SK-N-SH (cell line): ENCODE data around the gene DUSP10. TPM values are rescaled to one million over a fixed set of nuclear protein-coding genes. Genes with fewer than 3 reads are reported as not detected.

Source experiments
- CTCF ChIA-PET: fragments of 300-600, 350-600 bp; formaldehyde crosslinking; extraction: SDS; loops from one replicate; lab custom pipeline; 2021; lab: Yijun Ruan, JAX
- POLR2A ChIA-PET: fragments of 350-600 bp; sonication (Branson Sonifier 250); formaldehyde crosslinking; extraction: SDS; loops from one replicate; lab custom pipeline; 2020; ENCODE audit warnings: antibody characterized with exemption, inconsistent platforms; lab: Yijun Ruan, JAX
- DNase-seq: peaks from one replicate; pipeline ENCODE4 v3.0.0; 2012
- H2AFZ ChIP-seq: fragments of 200-600 bp; sonication (generic); 2 replicates; pipeline ENCODE4 v1.8.1; 2016; ENCODE audit warnings: antibody characterized with exemption, mild to moderate bottlenecking, low read depth
- H3F3A ChIP-seq: fragments of 200-600 bp; sonication (generic); replicated peaks from 2 replicates; pipeline ENCODE3; 2016; ENCODE audit warnings: antibody characterized with exemption, mild to moderate bottlenecking; ENCODE audit not compliant: insufficient read depth
- H3K27ac ChIP-seq, 2 experiments: fragments of 200-500 bp in 1 of 2; fragments of 200-600 bp in 1 of 2; sonication (Bioruptor generic) in 1 of 2; sonication (generic), shearing (Covaris generic) in 1 of 2; 2 replicates each; pipeline versions ENCODE4 v1.5.1 to v1.6.1; 2014 to 2016; ENCODE audit warnings: low read depth in 2 of 2, inconsistent platforms in 1 of 2, low read length in 1 of 2, mild to moderate bottlenecking in 1 of 2, mixed read lengths in 1 of 2
- H3K27me3 ChIP-seq: fragments of 200-600 bp; sonication (generic), shearing (Covaris generic); 2 replicates; pipeline ENCODE4 v1.6.1; 2016; ENCODE audit warnings: mixed run types; ENCODE audit not compliant: insufficient read depth
- H3K36me3 ChIP-seq, 2 experiments: fragments of 200-500 bp in 1 of 2; fragments of 200-600 bp in 1 of 2; sonication (Bioruptor generic) in 1 of 2; sonication (generic) in 1 of 2; replicated peaks in 1 of 2; 2 replicates each; pipeline versions ENCODE3 to v1.5.1; 2014 to 2016; ENCODE audit warnings: low read length in 1 of 2, mild to moderate bottlenecking in 1 of 2; ENCODE audit not compliant: insufficient read depth in 2 of 2, control insufficient read depth in 1 of 2
- H3K4me1 ChIP-seq, 2 experiments: fragments of 200-500 bp in 1 of 2; fragments of 200-600 bp in 1 of 2; sonication (Bioruptor generic) in 1 of 2; sonication (generic), shearing (Covaris generic) in 1 of 2; 2 replicates each; pipeline versions ENCODE4 v1.5.1 to v1.6.1; 2014 to 2016; ENCODE audit warnings: low read depth in 1 of 2, low read length in 1 of 2, mixed run types in 1 of 2; ENCODE audit not compliant: insufficient read depth in 2 of 2, control insufficient read depth in 1 of 2
- H3K4me2 ChIP-seq: fragments of 200-600 bp; sonication (generic), shearing (Covaris generic); 2 replicates; pipeline ENCODE4 v1.6.1; 2017; ENCODE audit warnings: mixed run types
- H3K4me3 ChIP-seq, 2 experiments: fragments of 200-500 bp in 1 of 2; fragments of 200-600 bp in 1 of 2; sonication (Bioruptor generic) in 1 of 2; sonication (generic), shearing (Covaris generic) in 1 of 2; 2 replicates each; pipeline versions ENCODE4 v1.5.1 to v1.8.1; 2014 to 2016; ENCODE audit warnings: low read depth in 2 of 2, inconsistent platforms in 1 of 2, low read length in 1 of 2, mild to moderate bottlenecking in 1 of 2, mixed read lengths in 1 of 2, moderate library complexity in 1 of 2
- H3K79me2 ChIP-seq: fragments of 200-600 bp; sonication (generic); 2 replicates; pipeline ENCODE4 v1.8.1; 2017; ENCODE audit warnings: mild to moderate bottlenecking; ENCODE audit not compliant: insufficient read depth
- H3K9ac ChIP-seq: fragments of 200-600 bp; sonication (generic); 2 replicates; pipeline ENCODE4 v1.6.1; 2017; ENCODE audit warnings: mixed run types
- H3K9me2 ChIP-seq: fragments of 200-600 bp; sonication (generic); 2 replicates; pipeline ENCODE4 v1.6.1; 2017; ENCODE audit warnings: mixed run types
- H3K9me3 ChIP-seq: fragments of 200-600 bp; sonication (generic); 2 replicates; pipeline ENCODE4 v1.6.1; 2017; ENCODE audit warnings: mixed run types, mild to moderate bottlenecking, moderate library complexity
- H4K20me1 ChIP-seq: fragments of 200-600 bp; sonication (generic); 2 replicates; pipeline ENCODE4 v1.6.1; 2017; ENCODE audit warnings: mild to moderate bottlenecking, mixed run types; ENCODE audit not compliant: insufficient read depth
- CHD2 ChIP-seq: fragments of 150-350 bp; IDR thresholded peaks from 2 replicates; pipeline ENCODE4 v1.6.1; 2018; ENCODE audit warnings: low read length; ENCODE audit not compliant: partially characterized antibody
- ELF1 ChIP-seq: IDR thresholded peaks from 2 replicates; pipeline ENCODE4 v1.4.0; 2012
- EP300 ChIP-seq, 2 experiments: IDR thresholded peaks; 2 replicates each; pipeline versions ENCODE4 v1.4.0 to v1.6.1; 2012; ENCODE audit warnings: borderline replicate concordance in 1 of 2, low read depth in 1 of 2, low read length in 1 of 2
- GABPA ChIP-seq: IDR thresholded peaks from 2 replicates; pipeline ENCODE4 v1.4.0; 2012; ENCODE audit warnings: low read depth, mild to moderate bottlenecking
- IRF3 ChIP-seq: fragments of 150-350 bp; IDR thresholded peaks from 2 replicates; pipeline ENCODE4 v1.6.1; 2016; ENCODE audit warnings: mild to moderate bottlenecking, low read depth, low read length
- MAX ChIP-seq: IDR thresholded peaks from 2 replicates; pipeline ENCODE4 v1.4.0; 2012; ENCODE audit warnings: low read depth
- MEF2A ChIP-seq: IDR thresholded peaks from 2 replicates; pipeline ENCODE4 v1.4.0; 2012; ENCODE audit warnings: low read depth, borderline replicate concordance
- MXI1 ChIP-seq: IDR thresholded peaks from 2 replicates; pipeline ENCODE4 v1.6.1; 2012; ENCODE audit warnings: mild to moderate bottlenecking, low read depth, low read length, improper control_type of control experiment
- NFIC ChIP-seq: IDR thresholded peaks from 2 replicates; pipeline ENCODE4 v1.4.0; 2012; ENCODE audit warnings: borderline replicate concordance
- NRF1 ChIP-seq: IDR thresholded peaks from 2 replicates; pipeline ENCODE4 v1.6.1; 2012; ENCODE audit warnings: low read depth, mild to moderate bottlenecking, low read length
- POLR2AphosphoS5 ChIP-seq: IDR thresholded peaks from 2 replicates; pipeline ENCODE4 v1.6.1; 2012; ENCODE audit warnings: low read depth, low read length
- RAD21 ChIP-seq: IDR thresholded peaks from 2 replicates; pipeline ENCODE4 v1.6.1; 2012; ENCODE audit warnings: mild to moderate bottlenecking, low read length
- SMC3 ChIP-seq: IDR thresholded peaks from 2 replicates; pipeline ENCODE4 v1.6.1; 2012; ENCODE audit warnings: low read depth, low read length, improper control_type of control experiment
- TAF1 ChIP-seq: IDR thresholded peaks from 2 replicates; pipeline ENCODE4 v1.6.1; 2012; ENCODE audit warnings: low read depth, mild to moderate bottlenecking, low read length, moderate library complexity, borderline replicate concordance
- TEAD4 ChIP-seq: IDR thresholded peaks from 2 replicates; pipeline ENCODE4 v1.4.0; 2012; ENCODE audit warnings: mild to moderate bottlenecking, borderline replicate concordance; ENCODE audit not compliant: insufficient read depth
- YY1 ChIP-seq: IDR thresholded peaks from 2 replicates; pipeline ENCODE4 v1.4.0; 2012; ENCODE audit warnings: low read depth, mild to moderate bottlenecking
- ZBTB33 ChIP-seq: IDR thresholded peaks from 2 replicates; pipeline ENCODE4 v1.4.0; 2012; ENCODE audit warnings: low read depth, borderline replicate concordance
- WGBS: methylation state at CpG from one replicate; pipeline ENCODE4 v1.1.6; 2017; ENCODE audit warnings: low lambda C conversion rate; 5-methylcytosine and 5-hydroxymethylcytosine counted together
- polyA plus RNA-seq, 3 experiments: library from polyadenylated mRNA; depleted of rRNA; stranded (reverse); fragments of >200 nt; gene quantifications; 2 replicates each; pipeline ENCODE4 v1.2.3, GENCODE V29; 2012
- TF ChIP-seq, protein P1 (sequence below): IDR thresholded peaks from 2 replicates; pipeline ENCODE4 v1.6.1; 2012; ENCODE audit warnings: mild to moderate bottlenecking, low read depth, low read length, moderate library complexity
- TF ChIP-seq, protein P2 (sequence below): fragments of 150-350 bp; IDR thresholded peaks from 2 replicates; pipeline ENCODE4 v1.6.1; 2017; ENCODE audit warnings: antibody characterized with exemption, low read length, low read depth, borderline replicate concordance

Gene DUSP10
- polyA plus RNA-seq, 1 of the 3 experiments (the other 2 are of a cell fraction) = 6.4 TPM

- TF ChIP-seq, protein P1, sequence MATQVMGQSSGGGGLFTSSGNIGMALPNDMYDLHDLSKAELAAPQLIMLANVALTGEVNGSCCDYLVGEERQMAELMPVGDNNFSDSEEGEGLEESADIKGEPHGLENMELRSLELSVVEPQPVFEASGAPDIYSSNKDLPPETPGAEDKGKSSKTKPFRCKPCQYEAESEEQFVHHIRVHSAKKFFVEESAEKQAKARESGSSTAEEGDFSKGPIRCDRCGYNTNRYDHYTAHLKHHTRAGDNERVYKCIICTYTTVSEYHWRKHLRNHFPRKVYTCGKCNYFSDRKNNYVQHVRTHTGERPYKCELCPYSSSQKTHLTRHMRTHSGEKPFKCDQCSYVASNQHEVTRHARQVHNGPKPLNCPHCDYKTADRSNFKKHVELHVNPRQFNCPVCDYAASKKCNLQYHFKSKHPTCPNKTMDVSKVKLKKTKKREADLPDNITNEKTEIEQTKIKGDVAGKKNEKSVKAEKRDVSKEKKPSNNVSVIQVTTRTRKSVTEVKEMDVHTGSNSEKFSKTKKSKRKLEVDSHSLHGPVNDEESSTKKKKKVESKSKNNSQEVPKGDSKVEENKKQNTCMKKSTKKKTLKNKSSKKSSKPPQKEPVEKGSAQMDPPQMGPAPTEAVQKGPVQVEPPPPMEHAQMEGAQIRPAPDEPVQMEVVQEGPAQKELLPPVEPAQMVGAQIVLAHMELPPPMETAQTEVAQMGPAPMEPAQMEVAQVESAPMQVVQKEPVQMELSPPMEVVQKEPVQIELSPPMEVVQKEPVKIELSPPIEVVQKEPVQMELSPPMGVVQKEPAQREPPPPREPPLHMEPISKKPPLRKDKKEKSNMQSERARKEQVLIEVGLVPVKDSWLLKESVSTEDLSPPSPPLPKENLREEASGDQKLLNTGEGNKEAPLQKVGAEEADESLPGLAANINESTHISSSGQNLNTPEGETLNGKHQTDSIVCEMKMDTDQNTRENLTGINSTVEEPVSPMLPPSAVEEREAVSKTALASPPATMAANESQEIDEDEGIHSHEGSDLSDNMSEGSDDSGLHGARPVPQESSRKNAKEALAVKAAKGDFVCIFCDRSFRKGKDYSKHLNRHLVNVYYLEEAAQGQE = no peak
- TF ChIP-seq CHD2 (no peak), TEAD4 (no peak), MEF2A (no peak), MXI1 (no peak), TAF1 (no peak), YY1 (no peak), ZBTB33 (no peak), EP300 (IDR thresholded peaks at IDR 0.05; ENCODE audit: borderline replicate concordance in 1 of 2, low read depth in 1 of 2, low read length in 1 of 2) (no peak)
These were observed 36.2 kb upstream of the DUSP10 start (continued) for GRCh38 chr1:221778125-221778524.

DNA sequence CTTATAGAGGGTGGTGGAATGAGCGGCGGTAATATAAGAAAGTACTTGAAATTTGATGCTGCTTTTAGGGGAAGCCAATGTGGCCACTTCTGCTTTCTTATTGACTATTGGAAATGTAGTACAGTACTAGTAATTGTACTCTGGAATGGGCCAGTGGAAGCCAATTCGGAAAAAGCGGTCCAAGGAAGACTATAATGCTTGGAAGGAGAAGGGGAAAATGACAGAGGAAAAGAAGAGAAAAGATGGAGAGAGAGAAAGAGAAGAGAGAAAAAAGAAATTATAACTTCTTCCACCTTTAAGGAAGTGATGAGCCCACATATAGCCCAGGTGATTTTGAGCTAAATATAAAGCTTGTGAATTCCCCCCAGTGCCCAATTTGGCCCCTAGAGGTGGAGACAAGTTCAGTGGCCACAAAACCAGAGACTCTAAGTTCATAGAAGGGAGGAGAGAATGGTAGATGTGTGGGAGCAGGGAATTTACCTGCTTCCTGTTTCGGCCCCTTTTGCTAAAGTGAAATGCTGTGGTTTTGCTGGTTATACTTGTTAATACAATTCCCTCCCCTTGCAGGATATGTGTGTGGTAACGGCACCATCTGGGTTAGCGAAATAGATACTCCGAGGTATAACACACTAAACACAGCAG lies 35.7 kb upstream of the DUSP10 start:
- Histone ChIP-seq H3K36me3 (no peaks in the 10 kb centered on the region), H3K4me2 (no peak overlapping the region), H3F3A (no peaks in the 10 kb centered on the region), H3K9me3 (no peaks in the 10 kb centered on the region), H3K27me3 (no peaks in the 10 kb centered on the region), H3K9me2 (no peaks in the 10 kb centered on the region), H2AFZ (no peak overlapping the region; the same call in 1 of the 2 replicates), H3K9ac (no peak overlapping the region), H3K4me1 (peaks cover 0 to 4% of the 10 kb centered on the region in 2 experiments; a peak in 1 of 4 replicates), H3K4me3 (no peak overlapping the region), H4K20me1 (no peaks in the 10 kb centered on the region), H3K79me2 (no peaks in the 10 kb centered on the region), H3K27ac (no peak overlapping the region)
- TF ChIP-seq NRF1 (no peak), YY1 (no peak), SMC3 (no peak), RAD21 (no peak), NFIC (no peak), TEAD4 (no peak), ELF1 (no peak), POLR2AphosphoS5 (no peak), GABPA (no peak), IRF3 (no peak), MAX (no peak)
- TF ChIP-seq, protein P2, sequence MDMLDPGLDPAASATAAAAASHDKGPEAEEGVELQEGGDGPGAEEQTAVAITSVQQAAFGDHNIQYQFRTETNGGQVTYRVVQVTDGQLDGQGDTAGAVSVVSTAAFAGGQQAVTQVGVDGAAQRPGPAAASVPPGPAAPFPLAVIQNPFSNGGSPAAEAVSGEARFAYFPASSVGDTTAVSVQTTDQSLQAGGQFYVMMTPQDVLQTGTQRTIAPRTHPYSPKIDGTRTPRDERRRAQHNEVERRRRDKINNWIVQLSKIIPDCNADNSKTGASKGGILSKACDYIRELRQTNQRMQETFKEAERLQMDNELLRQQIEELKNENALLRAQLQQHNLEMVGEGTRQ = no peak
- 86% methylated on average over 8 of the region's 8 CpGs for WGBS
- ChIA-PET CTCF (no interaction called here), POLR2A (no interaction called here)
- no peak for DNase-seq
